A673 (cell line): ENCODE measurements around the gene ZSCAN26. TPM values are rescaled to one million over a fixed set of nuclear protein-coding genes. Genes with fewer than 3 reads are reported as not detected.

Experiments
- BruUV-seq: library from RNA; stranded (reverse); fragments of 400-500 nt; replicated peaks from 2 replicates; lab custom pipeline; 2021; lab: Mats Ljungman, UMichigan
- CTCF ChIA-PET: fragments of 300-600 bp; sonication (Branson Sonifier 250); formaldehyde crosslinking; loops from one replicate; lab custom pipeline; 2022; ENCODE audit warnings: antibody characterized with exemption; lab: Charles Lee
- POLR2A ChIA-PET: fragments of 300-600 bp; sonication (Branson Sonifier 250); formaldehyde crosslinking; loops from one replicate; lab custom pipeline; 2022; ENCODE audit warnings: antibody characterized with exemption; ENCODE audit not compliant: low non-redundant PET; lab: Charles Lee
- DNase-seq: peaks from one replicate; pipeline ENCODE4 v3.0.0-alpha.2; 2015; ENCODE audit warnings: low spot score
- H3K27ac ChIP-seq: fragments of 200-600 bp; sonication (generic); 2 replicates; pipeline ENCODE4 v1.5.1; 2016; ENCODE audit warnings: mixed run types, low read depth, mild to moderate bottlenecking, mixed read lengths, antibody characterized with exemption, low read length; ENCODE audit not compliant: poor library complexity, severe bottlenecking
- H3K27me3 ChIP-seq: fragments of 200-600 bp; sonication (generic); replicated peaks from 2 replicates; pipeline ENCODE4 v1.6.1; 2017; ENCODE audit warnings: mixed run types, low read depth, mild to moderate bottlenecking, mixed read lengths, antibody characterized with exemption, low read length; ENCODE audit not compliant: insufficient read depth, poor library complexity
- H3K36me3 ChIP-seq: fragments of 200-600 bp; sonication (generic); 2 replicates; pipeline ENCODE4 v1.6.1; 2016; ENCODE audit warnings: mixed run types, mild to moderate bottlenecking, mixed read lengths, antibody characterized with exemption, low read length; ENCODE audit not compliant: insufficient read depth, poor library complexity, severe bottlenecking
- H3K4me1 ChIP-seq: fragments of 200-600 bp; sonication (generic); 2 replicates; pipeline ENCODE4 v1.6.1; 2017; ENCODE audit warnings: mixed run types, mild to moderate bottlenecking, mixed read lengths, antibody characterized with exemption, low read length; ENCODE audit not compliant: insufficient read depth, poor library complexity, severe bottlenecking
- H3K4me3 ChIP-seq: fragments of 200-600 bp; sonication (generic); 2 replicates; pipeline ENCODE4 v1.5.1; 2016; ENCODE audit warnings: low read depth, mixed run types, mild to moderate bottlenecking, mixed read lengths, low read length; ENCODE audit not compliant: poor library complexity, severe bottlenecking
- H3K9me3 ChIP-seq: fragments of 200-600 bp; sonication (generic); 2 replicates; pipeline ENCODE4 v1.6.1; 2016; ENCODE audit warnings: mixed run types, low read depth, mild to moderate bottlenecking, mixed read lengths, antibody characterized with exemption, low read length; ENCODE audit not compliant: poor library complexity, severe bottlenecking
- EZH2 ChIP-seq: fragments of 200-600 bp; sonication (generic); IDR thresholded peaks from 2 replicates; pipeline ENCODE4 v1.6.1; 2017; ENCODE audit warnings: borderline replicate concordance, low read depth, mild to moderate bottlenecking, mixed read lengths, antibody characterized with exemption, low read length; ENCODE audit not compliant: poor library complexity, severe bottlenecking
- intact Hi-C: fragments of 100-400 bp; cut with micrococcal nuclease; formaldehyde crosslinking; loops from one replicate; pipeline ENCODE4 v1.10.0; 2022; ENCODE audit not compliant: unreplicated experiment
- total RNA-seq: library from RNA; stranded (reverse); gene quantifications from 2 replicates; pipeline ENCODE4 v1.2.3, GENCODE V29; 2021
- TF ChIP-seq, protein P1 (sequence below): fragments of 300-800, 200-600 bp; sonication (generic); conservative IDR thresholded peaks from 2 replicates; pipeline ENCODE4 v1.5.1; 2017; ENCODE audit warnings: low read depth, mild to moderate bottlenecking, antibody characterized with exemption, low read length, moderate library complexity, mixed read lengths

The ZSCAN26 gene
- total RNA-seq, 1 experiment from 2014 or later = 19.9 TPM

GRCh38 chr6:28248916-28249315 is 18.0 kb upstream of the ZSCAN26 start:
- intact Hi-C loops = no loop called here
- TF ChIP-seq, protein P1, sequence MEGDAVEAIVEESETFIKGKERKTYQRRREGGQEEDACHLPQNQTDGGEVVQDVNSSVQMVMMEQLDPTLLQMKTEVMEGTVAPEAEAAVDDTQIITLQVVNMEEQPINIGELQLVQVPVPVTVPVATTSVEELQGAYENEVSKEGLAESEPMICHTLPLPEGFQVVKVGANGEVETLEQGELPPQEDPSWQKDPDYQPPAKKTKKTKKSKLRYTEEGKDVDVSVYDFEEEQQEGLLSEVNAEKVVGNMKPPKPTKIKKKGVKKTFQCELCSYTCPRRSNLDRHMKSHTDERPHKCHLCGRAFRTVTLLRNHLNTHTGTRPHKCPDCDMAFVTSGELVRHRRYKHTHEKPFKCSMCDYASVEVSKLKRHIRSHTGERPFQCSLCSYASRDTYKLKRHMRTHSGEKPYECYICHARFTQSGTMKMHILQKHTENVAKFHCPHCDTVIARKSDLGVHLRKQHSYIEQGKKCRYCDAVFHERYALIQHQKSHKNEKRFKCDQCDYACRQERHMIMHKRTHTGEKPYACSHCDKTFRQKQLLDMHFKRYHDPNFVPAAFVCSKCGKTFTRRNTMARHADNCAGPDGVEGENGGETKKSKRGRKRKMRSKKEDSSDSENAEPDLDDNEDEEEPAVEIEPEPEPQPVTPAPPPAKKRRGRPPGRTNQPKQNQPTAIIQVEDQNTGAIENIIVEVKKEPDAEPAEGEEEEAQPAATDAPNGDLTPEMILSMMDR = no peak
- TF ChIP-seq EZH2 = no peak
- DNase-seq = no peak
- Histone ChIP-seq H3K9me3 (no peaks in the 10 kb centered on the region), H3K4me1 (peaks cover 6% of the 10 kb centered on the region), H3K4me3 (no peak overlapping the region), H3K36me3 (peaks cover 15% of the 10 kb centered on the region), H3K27ac (no peak overlapping the region), H3K27me3 (no peaks in the 10 kb centered on the region)
- POLR2A ChIA-PET = no interaction called here
- CTCF ChIA-PET = no interaction called here
- no TSS peak for BruUV-seq

GRCh38 chr6:28250747-28251146 is 16.2 kb upstream of the ZSCAN26 start:
- Histone ChIP-seq H3K36me3 (peaks cover 5% of the 10 kb centered on the region), H3K4me3 (peak overlapping the region; percentile 100), H3K9me3 (no peaks in the 10 kb centered on the region), H3K27ac (no peak overlapping the region), H3K27me3 (no peaks in the 10 kb centered on the region), H3K4me1 (peaks cover 6% of the 10 kb centered on the region)
- TF ChIP-seq EZH2 = no peak
- TF ChIP-seq, protein P1 = no peak
- POLR2A ChIA-PET = no interaction called here
- CTCF ChIA-PET = no interaction called here
- no peak for DNase-seq
- BruUV-seq = no TSS peak
- intact Hi-C loops = loop anchor here (10.0 kb wide), 1 partner anchor 116 kb away; no protein-coding TSS in a partner anchor

- DNase-seq = peak; percentile 7
- BruUV-seq = TSS peak; percentile 55
Measured at GRCh38 chr6:28251661-28252008, 15.3 kb upstream of the ZSCAN26 start.

More at GRCh38 chr6:28251661-28252008, 15.3 kb upstream of the ZSCAN26 start:
- intact Hi-C loops = loop anchor here (2.0 to 10.0 kb wide), 2 partner anchors 15 to 117 kb away; partner anchors contain the start of gene ZSCAN26
- peaks cover 3% of the 10 kb centered on the region for H3K36me3 ChIP-seq
- CTCF ChIA-PET = no interaction called here
- no peaks in the 10 kb centered on the region for H3K27me3 ChIP-seq
- peak overlapping the region; percentile 79 for H3K27ac ChIP-seq
- no peaks in the 10 kb centered on the region for H3K9me3 ChIP-seq
- POLR2A ChIA-PET = no interaction called here
- H3K4me1 ChIP-seq = peaks cover 6% of the 10 kb centered on the region
- TF ChIP-seq EZH2 = no peak
- TF ChIP-seq, protein P1 = no peak
- H3K4me3 ChIP-seq = peak overlapping the region; percentile 100
